A673 (cell line): ENCODE data around the gene CD93. TPM values are rescaled to one million over a fixed set of nuclear protein-coding genes. Genes with fewer than 3 reads are reported as not detected.
A peak's percentile ranks its signal among the peaks of the same experiment; 100 is the strongest.

Source experiments
- BruUV-seq: library from RNA; stranded (reverse); fragments of 400-500 nt; replicated peaks from 2 replicates; lab custom pipeline; 2021; lab: Mats Ljungman, UMichigan
- CTCF ChIA-PET: fragments of 300-600 bp; sonication (Branson Sonifier 250); formaldehyde crosslinking; loops from one replicate; lab custom pipeline; 2022; ENCODE audit warnings: antibody characterized with exemption; lab: Charles Lee
- POLR2A ChIA-PET: fragments of 300-600 bp; sonication (Branson Sonifier 250); formaldehyde crosslinking; loops from one replicate; lab custom pipeline; 2022; ENCODE audit warnings: antibody characterized with exemption; ENCODE audit not compliant: low non-redundant PET; lab: Charles Lee
- DNase-seq: peaks from one replicate; pipeline ENCODE4 v3.0.0-alpha.2; 2015; ENCODE audit warnings: low spot score
- H3K27ac ChIP-seq: fragments of 200-600 bp; sonication (generic); 2 replicates; pipeline ENCODE4 v1.5.1; 2016; ENCODE audit warnings: mixed run types, low read depth, mild to moderate bottlenecking, mixed read lengths, antibody characterized with exemption, low read length; ENCODE audit not compliant: poor library complexity, severe bottlenecking
- H3K27me3 ChIP-seq: fragments of 200-600 bp; sonication (generic); replicated peaks from 2 replicates; pipeline ENCODE4 v1.6.1; 2017; ENCODE audit warnings: mixed run types, low read depth, mild to moderate bottlenecking, mixed read lengths, antibody characterized with exemption, low read length; ENCODE audit not compliant: insufficient read depth, poor library complexity
- H3K36me3 ChIP-seq: fragments of 200-600 bp; sonication (generic); 2 replicates; pipeline ENCODE4 v1.6.1; 2016; ENCODE audit warnings: mixed run types, mild to moderate bottlenecking, mixed read lengths, antibody characterized with exemption, low read length; ENCODE audit not compliant: insufficient read depth, poor library complexity, severe bottlenecking
- H3K4me1 ChIP-seq: fragments of 200-600 bp; sonication (generic); 2 replicates; pipeline ENCODE4 v1.6.1; 2017; ENCODE audit warnings: mixed run types, mild to moderate bottlenecking, mixed read lengths, antibody characterized with exemption, low read length; ENCODE audit not compliant: insufficient read depth, poor library complexity, severe bottlenecking
- H3K4me3 ChIP-seq: fragments of 200-600 bp; sonication (generic); 2 replicates; pipeline ENCODE4 v1.5.1; 2016; ENCODE audit warnings: low read depth, mixed run types, mild to moderate bottlenecking, mixed read lengths, low read length; ENCODE audit not compliant: poor library complexity, severe bottlenecking
- H3K9me3 ChIP-seq: fragments of 200-600 bp; sonication (generic); 2 replicates; pipeline ENCODE4 v1.6.1; 2016; ENCODE audit warnings: mixed run types, low read depth, mild to moderate bottlenecking, mixed read lengths, antibody characterized with exemption, low read length; ENCODE audit not compliant: poor library complexity, severe bottlenecking
- EZH2 ChIP-seq: fragments of 200-600 bp; sonication (generic); IDR thresholded peaks from 2 replicates; pipeline ENCODE4 v1.6.1; 2017; ENCODE audit warnings: borderline replicate concordance, low read depth, mild to moderate bottlenecking, mixed read lengths, antibody characterized with exemption, low read length; ENCODE audit not compliant: poor library complexity, severe bottlenecking
- intact Hi-C: fragments of 100-400 bp; cut with micrococcal nuclease; formaldehyde crosslinking; loops from one replicate; pipeline ENCODE4 v1.10.0; 2022; ENCODE audit not compliant: unreplicated experiment
- total RNA-seq: library from RNA; stranded (reverse); gene quantifications from 2 replicates; pipeline ENCODE4 v1.2.3, GENCODE V29; 2021
- TF ChIP-seq, protein P1 (sequence below): fragments of 300-800, 200-600 bp; sonication (generic); conservative IDR thresholded peaks from 2 replicates; pipeline ENCODE4 v1.5.1; 2017; ENCODE audit warnings: low read depth, mild to moderate bottlenecking, antibody characterized with exemption, low read length, moderate library complexity, mixed read lengths

Gene CD93
- total RNA-seq, 1 experiment from 2014 or later, result 0.06 TPM

DNA sequence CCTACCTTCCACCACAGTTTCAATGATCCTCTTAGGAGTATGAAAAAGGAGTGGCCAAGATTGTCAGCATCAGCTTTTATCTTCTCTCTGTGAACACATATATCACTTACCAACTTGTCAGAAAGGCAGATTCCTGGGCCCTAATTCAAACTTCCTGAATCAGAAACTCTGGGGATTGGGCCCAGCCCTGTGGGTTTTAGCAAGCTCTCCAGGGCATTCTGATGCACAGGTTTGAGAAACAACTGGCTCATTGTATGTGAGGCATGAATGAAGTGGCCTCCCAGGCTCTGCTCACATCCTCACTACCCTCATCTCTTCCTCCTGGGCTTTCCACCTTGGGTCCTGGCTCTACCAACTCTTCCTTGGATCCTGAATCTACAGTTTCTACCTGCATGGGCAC lies 23.5 kb downstream of the CD93 start:
- POLR2A ChIA-PET, result no interaction called here
- Histone ChIP-seq H3K36me3 (no peaks in the 10 kb centered on the region), H3K27ac (no peak overlapping the region), H3K9me3 (no peaks in the 10 kb centered on the region), H3K27me3 (peaks cover 42% of the 10 kb centered on the region), H3K4me3 (no peak overlapping the region), H3K4me1 (no peaks in the 10 kb centered on the region)
- CTCF ChIA-PET, result no interaction called here
- DNase-seq, result no peak
- intact Hi-C loops, result no loop called here
- TF ChIP-seq EZH2, result no peak
- TF ChIP-seq, protein P1, sequence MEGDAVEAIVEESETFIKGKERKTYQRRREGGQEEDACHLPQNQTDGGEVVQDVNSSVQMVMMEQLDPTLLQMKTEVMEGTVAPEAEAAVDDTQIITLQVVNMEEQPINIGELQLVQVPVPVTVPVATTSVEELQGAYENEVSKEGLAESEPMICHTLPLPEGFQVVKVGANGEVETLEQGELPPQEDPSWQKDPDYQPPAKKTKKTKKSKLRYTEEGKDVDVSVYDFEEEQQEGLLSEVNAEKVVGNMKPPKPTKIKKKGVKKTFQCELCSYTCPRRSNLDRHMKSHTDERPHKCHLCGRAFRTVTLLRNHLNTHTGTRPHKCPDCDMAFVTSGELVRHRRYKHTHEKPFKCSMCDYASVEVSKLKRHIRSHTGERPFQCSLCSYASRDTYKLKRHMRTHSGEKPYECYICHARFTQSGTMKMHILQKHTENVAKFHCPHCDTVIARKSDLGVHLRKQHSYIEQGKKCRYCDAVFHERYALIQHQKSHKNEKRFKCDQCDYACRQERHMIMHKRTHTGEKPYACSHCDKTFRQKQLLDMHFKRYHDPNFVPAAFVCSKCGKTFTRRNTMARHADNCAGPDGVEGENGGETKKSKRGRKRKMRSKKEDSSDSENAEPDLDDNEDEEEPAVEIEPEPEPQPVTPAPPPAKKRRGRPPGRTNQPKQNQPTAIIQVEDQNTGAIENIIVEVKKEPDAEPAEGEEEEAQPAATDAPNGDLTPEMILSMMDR, result no peak
- no TSS peak for BruUV-seq

DNA sequence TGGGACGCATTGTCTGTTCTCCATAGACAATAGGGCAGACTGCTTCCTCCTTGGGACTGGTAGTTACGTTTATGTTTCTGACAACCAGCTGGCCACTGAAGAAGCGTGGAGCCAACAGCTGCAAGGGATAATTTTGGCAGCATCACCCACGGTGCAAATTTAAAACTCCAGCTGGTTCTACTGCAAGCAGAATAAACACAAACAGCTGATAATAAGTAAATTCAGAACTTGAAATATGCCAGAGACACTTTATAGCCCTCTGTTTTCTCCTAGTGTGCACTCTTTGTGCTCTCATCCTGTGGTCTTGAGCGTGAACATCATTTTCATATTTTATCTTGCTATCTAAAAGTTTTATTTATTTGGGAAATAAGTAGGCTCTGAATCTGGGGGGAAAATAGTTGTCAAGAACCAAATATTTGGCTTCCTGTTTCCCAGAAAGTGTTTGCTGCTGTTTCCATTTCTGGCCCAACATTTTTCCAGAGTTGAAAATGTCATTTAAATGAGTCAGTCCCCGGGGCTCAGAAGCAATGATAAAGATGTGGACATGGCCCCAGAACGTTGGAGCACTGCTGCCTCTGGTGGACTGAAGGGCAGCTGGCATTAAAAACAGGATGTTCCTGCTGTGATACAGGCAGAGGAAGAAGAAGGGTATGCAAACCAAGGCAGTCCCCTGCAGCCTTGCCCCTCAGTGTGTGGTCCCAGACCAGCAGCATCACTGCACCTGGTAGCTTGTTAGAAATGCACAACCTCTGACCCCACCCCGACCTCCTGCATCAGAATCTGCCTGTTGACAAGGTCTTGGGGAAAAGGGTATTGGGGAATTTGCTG lies 24.2 kb downstream of the CD93 start:
- no peak for TF ChIP-seq EZH2
- TF ChIP-seq, protein P1, result 0 out of 2 replicates have a peak, but pooled peaks have one; percentile 18
- ChIA-PET CTCF (no interaction called here), POLR2A (no interaction called here)
- Histone ChIP-seq H3K36me3 (no peaks in the 10 kb centered on the region), H3K27me3 (peaks cover 42% of the 10 kb centered on the region), H3K4me3 (no peak overlapping the region), H3K9me3 (no peaks in the 10 kb centered on the region), H3K27ac (no peak overlapping the region), H3K4me1 (no peaks in the 10 kb centered on the region)
- no TSS peak for BruUV-seq
- intact Hi-C loops, result no loop called here
- peak; percentile 10 for DNase-seq

DNA sequence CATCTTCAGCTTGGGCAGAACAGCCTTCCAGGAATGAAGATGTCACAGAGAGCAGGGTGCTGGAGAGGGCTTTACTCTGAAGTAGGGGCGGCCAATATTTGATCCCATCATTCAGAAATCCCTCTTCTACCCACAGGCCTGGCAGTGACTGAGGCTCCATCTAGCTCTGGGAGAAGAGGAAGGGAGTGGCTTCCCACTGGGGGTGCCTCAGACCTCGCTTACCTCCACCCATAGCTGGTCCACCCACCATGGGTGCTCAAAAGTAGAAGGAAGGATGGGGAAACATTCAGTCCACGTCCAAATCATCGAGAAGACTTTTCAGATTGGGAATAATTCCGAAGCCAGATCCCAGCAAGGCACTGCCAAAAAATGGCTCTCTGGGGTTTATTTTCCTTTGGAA lies 24.9 kb downstream of the CD93 start:
- peaks cover 39% of the 10 kb centered on the region for H3K27me3 ChIP-seq
- no peak overlapping the region for H3K27ac ChIP-seq
- TF ChIP-seq, protein P1, result no peak
- no peak for TF ChIP-seq EZH2
- H3K36me3 ChIP-seq, result no peaks in the 10 kb centered on the region
- POLR2A ChIA-PET, result no interaction called here
- H3K4me1 ChIP-seq, result no peaks in the 10 kb centered on the region
- no peak overlapping the region for H3K4me3 ChIP-seq
- intact Hi-C loops, result no loop called here
- no TSS peak for BruUV-seq
- peaks cover 1% of the 10 kb centered on the region for H3K9me3 ChIP-seq
- no peak for DNase-seq
- CTCF ChIA-PET, result no interaction called here
